AG04450 (cell line): Measurements from ENCODE around the gene SENP6. TPM values are rescaled to one million over a fixed set of nuclear protein-coding genes. Genes with fewer than 3 reads are reported as not detected.
"Not testable (repeated sequence)": the region's sequence is repeated elsewhere in the genome, so short reads cannot be mapped to it uniquely, and the experiment has no call there.

Experiments
- CTCF ChIA-PET: fragments of 300-600, 350-600 bp; formaldehyde crosslinking; extraction: SDS; loops from one replicate; lab custom pipeline; 2022; ENCODE audit warnings: antibody characterized with exemption, inconsistent platforms; lab: Charles Lee
- POLR2A ChIA-PET: fragments of 350-600 bp; formaldehyde crosslinking; extraction: SDS; loops from one replicate; lab custom pipeline; 2021; ENCODE audit warnings: antibody characterized with exemption, inconsistent platforms; lab: Yijun Ruan, JAX
- DNase-seq: peaks from one replicate; pipeline ENCODE4 v3.0.0-alpha.2; 2011; ENCODE audit warnings: low read depth, low spot score
- H3K27ac ChIP-seq: one replicate; pipeline ENCODE4 v1.5.1; 2012; ENCODE audit warnings: low read depth, low read length, control low read depth
- H3K27me3 ChIP-seq: one replicate; pipeline ENCODE4 v1.6.0; 2012; ENCODE audit warnings: low read length; ENCODE audit not compliant: control insufficient read depth, insufficient read depth
- H3K4me3 ChIP-seq: 2 replicates; pipeline ENCODE4 v1.5.1; 2011; ENCODE audit warnings: mild to moderate bottlenecking, low read depth, low read length, control low read depth
- H3K9me3 ChIP-seq: 2 replicates; pipeline ENCODE4 v1.5.1; 2012; ENCODE audit warnings: low read length; ENCODE audit not compliant: control insufficient read depth, insufficient read depth
- CTCF ChIP-seq: IDR thresholded peaks from 2 replicates; pipeline ENCODE4 v1.5.1; 2011; ENCODE audit warnings: low read depth, low read length, control low read depth, inconsistent platforms
- polyA plus RNA-seq: library from polyadenylated mRNA; depleted of rRNA; stranded (reverse); fragments of >200 nt; gene quantifications from 2 replicates; pipeline ENCODE4 v1.2.3, GENCODE V29; 2011

The SENP6 gene
- polyA plus RNA-seq, 1 experiment, result 55.8 TPM

- Histone ChIP-seq H3K27me3 (no peaks in the 10 kb centered on the region), H3K4me3 (no peak overlapping the region), H3K27ac (no peak overlapping the region), H3K9me3 (no peaks in the 10 kb centered on the region)
- TF ChIP-seq CTCF, result peak; percentile 32; the same call in 1 of the 2 replicates
- CTCF ChIA-PET, result interaction anchor here (0.8 to 1.3 kb wide), 4 partner anchors 9 to 33 kb away, joined by 3 to 6 read pairs (median 4); no protein-coding TSS in a partner anchor
- POLR2A ChIA-PET, result interaction anchor here (1.0 kb wide), 1 partner anchor 91 kb away, joined by 3 read pairs; the partner anchor contains the start of gene SENP6
- peak; percentile 1 for DNase-seq
Measured at GRCh38 chr6:75693534-75693933, 91.9 kb downstream of the SENP6 start.

- Histone ChIP-seq H3K27ac (no peak overlapping the region), H3K9me3 (no peaks in the 10 kb centered on the region), H3K4me3 (no peak overlapping the region), H3K27me3 (no peaks in the 10 kb centered on the region)
- TF ChIP-seq CTCF, result no peak
- DNase-seq, result no peak
- ChIA-PET POLR2A (no interaction called here), CTCF (no interaction called here)
Measured at GRCh38 chr6:75694406-75694805, 92.7 kb downstream of the SENP6 start.

- POLR2A ChIA-PET, H3K4me3 ChIP-seq, H3K27ac ChIP-seq, H3K9me3 ChIP-seq, H3K27me3 ChIP-seq, CTCF ChIA-PET, DNase-seq: not testable (repeated sequence)
Measured at GRCh38 chr6:75708334-75708733, 106.7 kb downstream of the SENP6 start.

GRCh38 chr6:75711173-75711572 lies 109.5 kb downstream of the SENP6 start:
- Histone ChIP-seq H3K27ac (no peak overlapping the region), H3K4me3 (no peak overlapping the region), H3K27me3 (no peaks in the 10 kb centered on the region), H3K9me3 (no peaks in the 10 kb centered on the region)
- no peak for TF ChIP-seq CTCF
- DNase-seq, result no peak
- ChIA-PET CTCF (interaction anchor here (1.6 kb wide), 1 partner anchor 10 kb away, joined by 3 read pairs; no protein-coding TSS in a partner anchor), POLR2A (no interaction called here)

GRCh38 chr6:75719133-75719532 lies 117.5 kb downstream of the SENP6 start:
- ChIA-PET CTCF (no interaction called here), POLR2A (no interaction called here)
- no peaks in the 10 kb centered on the region for H3K27me3 ChIP-seq
- DNase-seq, result no peak
- no peak overlapping the region for H3K27ac ChIP-seq
- H3K4me3 ChIP-seq, result no peak overlapping the region
- H3K9me3 ChIP-seq, result no peaks in the 10 kb centered on the region
- TF ChIP-seq CTCF, result no peak
